GM19023 (cell line): ENCODE results near the gene ERI2.
"Not testable (repeated sequence)": the region's sequence is repeated elsewhere in the genome, so short reads cannot be mapped to it uniquely, and the experiment has no call there.

Experiments used
- ATAC-seq: cut with Tn5 transposase; IDR thresholded peaks from one replicate; pipeline ENCODE4 v1.9.1; 2021; ENCODE audit warnings: mild to moderate bottlenecking, moderate library complexity; ENCODE audit not compliant: unreplicated experiment

Gene ERI2

GRCh38 chr16:20821682-20822081, 15.4 kb upstream of the ERI2 start:
- ATAC-seq, result no peak

GRCh38 chr16:20818929-20819585, 12.8 kb upstream of the ERI2 start:
- ATAC-seq, result no peak

- no peak for ATAC-seq
These were observed 8.5 kb upstream of the ERI2 start for GRCh38 chr16:20814784-20815183.

GRCh38 chr16:20812510-20812909, 6.2 kb upstream of the ERI2 start:
- ATAC-seq, result no peak

- no peak for ATAC-seq
These were observed 5.7 kb upstream of the ERI2 start for GRCh38 chr16:20811889-20812439.

DNA sequence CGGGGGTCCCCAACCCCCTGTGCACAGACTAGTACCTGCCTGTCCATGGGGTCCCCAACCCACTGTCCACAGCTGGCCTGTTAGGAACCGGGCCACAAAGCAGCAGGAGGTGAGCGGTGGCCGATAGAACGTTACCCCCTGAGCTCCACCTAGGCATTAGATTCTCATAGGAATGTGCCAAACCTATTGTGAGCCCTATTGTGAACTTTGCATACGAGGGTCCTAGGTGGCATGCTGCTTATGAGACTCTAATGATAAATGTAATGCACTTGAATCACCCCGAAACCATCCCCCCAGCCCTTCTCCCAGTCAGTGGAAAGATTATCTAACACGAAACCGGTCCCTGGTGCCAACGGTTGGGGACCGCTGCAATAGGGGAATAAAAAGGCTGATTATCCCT, 1.6 kb upstream of the ERI2 start:
- no peak for ATAC-seq

DNA sequence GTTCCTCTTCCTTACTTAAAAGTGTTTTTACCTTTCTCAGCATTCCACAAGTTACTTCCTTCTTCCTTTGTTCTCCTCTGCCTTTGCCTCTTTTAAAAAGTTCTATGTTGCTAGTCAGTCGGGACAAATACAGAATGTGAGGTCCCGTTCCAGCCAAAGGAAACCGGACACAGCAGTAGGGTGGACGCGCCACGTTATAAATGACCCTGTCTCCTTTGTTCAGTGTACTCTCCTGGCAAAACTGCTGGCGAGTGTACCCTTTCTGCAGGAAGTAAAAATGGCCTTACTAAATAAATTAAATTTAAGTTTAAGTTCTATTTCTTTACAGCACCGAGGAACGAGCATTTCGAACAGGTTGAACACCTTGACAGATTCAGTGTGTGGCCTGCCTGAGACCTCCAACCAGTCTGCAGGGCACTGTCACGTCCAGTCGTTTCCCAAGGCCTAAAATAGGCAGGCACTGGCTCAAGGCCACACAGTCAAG, 546 bp downstream of the ERI2 start:
- not testable (repeated sequence) for ATAC-seq

DNA sequence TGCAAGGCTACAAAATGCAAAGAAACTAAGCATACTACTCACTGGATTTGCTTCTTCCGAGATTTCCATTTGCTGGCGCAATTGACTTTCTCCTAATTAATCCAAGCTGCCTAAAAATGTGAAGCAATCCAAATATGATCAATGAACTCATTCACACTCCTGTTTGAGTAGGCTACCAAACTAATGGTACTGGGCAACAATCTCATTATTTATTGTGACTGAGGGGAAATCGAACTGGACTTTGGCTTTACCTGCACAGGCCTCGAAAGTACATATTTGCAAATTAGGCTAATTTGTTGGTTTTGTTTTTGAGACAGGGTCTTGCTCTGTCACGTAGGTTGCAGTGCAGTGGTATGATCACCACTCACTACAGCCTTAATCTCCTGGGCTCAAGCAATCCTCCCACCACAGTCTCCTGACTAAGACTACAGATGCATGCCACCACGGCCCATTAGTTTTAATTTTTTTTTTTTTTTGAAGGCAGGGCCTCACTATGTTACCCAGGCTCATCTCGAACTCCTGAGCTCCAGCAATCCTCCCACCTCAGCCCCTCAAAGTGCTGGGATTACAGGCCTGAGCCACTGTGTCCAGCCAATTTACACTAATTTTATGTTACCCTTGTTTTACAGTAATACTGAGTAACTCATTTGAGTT, 2.6 kb downstream of the ERI2 start:
- ATAC-seq, result no peak

DNA sequence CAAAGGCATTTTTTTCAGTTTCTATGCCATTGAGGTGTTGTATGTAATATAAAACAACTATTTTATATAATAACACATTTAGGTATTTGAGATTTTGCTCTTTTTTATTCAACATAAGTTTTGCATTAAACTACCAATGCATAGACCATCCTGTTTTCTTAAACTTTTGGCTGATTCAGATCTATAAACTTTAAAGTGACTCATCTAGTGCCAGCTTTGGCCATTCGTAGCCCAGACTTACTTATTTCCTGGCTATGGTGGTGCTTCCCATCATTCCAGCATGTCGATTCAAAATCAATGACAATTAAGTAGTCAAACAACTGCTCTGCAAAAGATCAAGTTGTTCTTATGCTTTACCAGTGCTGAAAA, 3.1 kb downstream of the ERI2 start:
- no peak for ATAC-seq

- ATAC-seq, result no peak
These were observed 5.0 kb downstream of the ERI2 start for GRCh38 chr16:20801278-20801677.

DNA sequence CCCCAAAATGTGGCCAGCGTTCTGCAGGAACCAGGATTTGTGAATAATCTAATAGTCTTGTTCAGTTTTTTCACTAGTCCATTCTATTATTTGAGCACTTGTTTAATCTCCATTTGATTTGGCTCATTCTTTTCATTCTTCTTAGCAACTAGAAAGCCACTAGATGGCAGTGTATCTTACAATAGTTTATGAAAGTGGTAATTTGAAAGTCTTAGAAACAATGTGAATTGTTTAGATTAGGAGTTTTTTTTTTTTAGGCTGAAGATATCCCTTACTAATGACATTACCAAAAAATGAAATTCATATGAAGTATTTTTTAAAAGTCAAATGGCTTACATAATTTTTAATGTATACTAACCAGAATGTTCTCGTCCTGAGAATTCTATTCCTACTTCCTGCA, 6.7 kb downstream of the ERI2 start:
- ATAC-seq, result no peak

GRCh38 chr16:20798364-20798763, 7.9 kb downstream of the ERI2 start:
- no peak for ATAC-seq

DNA sequence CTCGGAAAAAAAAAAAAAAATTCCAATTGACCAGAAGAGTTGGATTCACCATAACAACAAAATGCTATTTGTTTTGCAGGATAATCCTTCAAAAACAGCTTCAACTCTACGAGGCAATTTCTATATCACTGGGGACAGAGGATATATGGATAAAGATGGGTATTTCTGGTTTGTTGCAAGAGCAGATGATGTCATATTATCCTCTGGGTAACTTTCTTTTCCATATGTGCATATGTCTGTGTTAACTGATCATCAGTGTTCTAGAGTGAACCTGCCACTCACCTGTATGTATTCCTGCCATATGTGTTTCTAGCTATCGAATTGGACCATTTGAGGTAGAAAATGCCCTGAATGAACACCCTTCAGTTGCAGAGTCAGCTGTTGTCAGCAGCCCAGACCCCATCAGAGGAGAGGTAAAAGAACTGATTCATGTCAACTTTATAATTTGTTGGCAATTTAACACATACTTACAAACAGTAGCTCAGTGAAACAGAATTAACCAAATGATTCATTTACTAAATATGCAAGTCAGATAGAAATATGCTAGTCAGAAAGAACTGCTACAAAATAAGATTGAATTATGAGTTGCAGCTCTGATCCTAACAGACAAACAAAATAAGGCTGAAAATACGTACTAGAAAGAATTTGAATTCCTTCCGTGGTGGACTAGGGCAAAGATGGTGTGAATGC, 14.2 kb downstream of the ERI2 start:
- no peak for ATAC-seq

DNA sequence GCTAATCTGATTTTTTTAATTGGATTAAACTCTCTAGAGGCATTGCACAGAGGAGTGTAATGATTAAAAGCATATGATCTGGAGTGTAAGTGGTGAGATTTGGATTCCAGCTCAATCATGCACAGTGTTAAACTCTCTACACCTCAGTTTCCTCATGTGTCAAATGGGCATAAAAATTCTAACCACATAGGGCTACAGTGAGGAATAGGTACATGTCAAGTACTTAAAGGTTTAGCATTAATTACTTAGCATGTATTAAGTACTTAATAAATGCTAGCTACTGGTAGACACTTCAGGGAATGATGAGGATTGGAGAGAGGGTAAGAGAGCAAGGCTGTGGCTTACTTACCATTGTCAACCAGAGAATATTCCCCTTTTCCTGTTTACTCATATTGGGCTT, 17.1 kb downstream of the ERI2 start:
- ATAC-seq, result no peak

- no peak for ATAC-seq
These were observed 22.1 kb downstream of the ERI2 start for GRCh38 chr16:20784204-20784603.

GRCh38 chr16:20782470-20782869, 23.8 kb downstream of the ERI2 start:
- no peak for ATAC-seq

- ATAC-seq, result no peak
These were observed 24.6 kb downstream of the ERI2 start for GRCh38 chr16:20781697-20782096.

DNA sequence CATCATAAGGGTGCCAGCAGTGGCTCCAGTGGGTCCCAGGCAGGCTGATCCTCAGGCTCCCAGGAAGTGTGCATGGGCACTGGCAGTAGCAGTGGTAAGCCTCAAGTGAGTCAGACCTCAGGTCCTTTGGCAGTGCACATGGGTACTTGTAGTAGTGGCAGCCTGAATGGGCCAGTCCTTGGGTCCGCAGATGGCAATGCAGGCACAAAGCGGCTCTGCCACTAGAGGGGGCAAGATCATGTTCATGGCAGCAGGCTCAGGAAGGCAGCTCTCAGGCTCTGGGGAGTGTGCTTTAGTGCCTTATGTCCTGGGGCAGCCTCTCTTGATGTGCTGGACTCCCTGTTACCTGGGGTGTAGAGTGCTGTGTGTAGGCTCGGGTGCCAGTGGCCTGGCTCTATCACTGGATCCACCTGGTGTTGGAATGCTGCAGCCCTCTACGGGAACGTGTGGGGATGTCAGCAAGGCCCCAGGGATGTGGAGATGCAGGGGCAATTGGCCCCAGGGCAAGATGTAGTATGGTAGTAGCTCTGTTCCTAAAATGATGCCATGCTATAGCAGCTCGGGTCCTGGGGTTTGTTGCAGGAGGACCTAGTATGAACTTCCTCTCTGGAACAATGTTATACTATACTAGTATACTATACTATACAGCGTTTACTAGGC, 31.4 kb downstream of the ERI2 start:
- no peak for ATAC-seq

DNA sequence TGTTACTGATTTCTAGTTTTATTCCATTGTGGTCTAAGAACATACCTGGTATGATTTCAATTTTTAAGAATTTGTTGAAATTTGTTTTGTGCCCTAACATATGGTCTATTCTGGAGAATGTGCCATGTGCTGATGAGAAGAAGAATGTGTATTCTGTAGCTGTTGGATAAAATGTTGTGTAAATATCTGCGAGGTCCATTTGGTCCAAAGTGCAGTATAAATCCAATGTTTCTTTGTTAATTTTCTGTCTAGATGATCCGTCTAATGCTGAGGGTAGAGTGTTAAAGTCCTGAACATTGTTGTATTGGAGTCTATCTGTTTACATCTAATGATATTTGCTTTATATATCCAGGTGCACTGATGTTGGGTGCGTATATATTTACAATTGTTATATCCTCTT, 32.6 kb downstream of the ERI2 start:
- no peak for ATAC-seq

DNA sequence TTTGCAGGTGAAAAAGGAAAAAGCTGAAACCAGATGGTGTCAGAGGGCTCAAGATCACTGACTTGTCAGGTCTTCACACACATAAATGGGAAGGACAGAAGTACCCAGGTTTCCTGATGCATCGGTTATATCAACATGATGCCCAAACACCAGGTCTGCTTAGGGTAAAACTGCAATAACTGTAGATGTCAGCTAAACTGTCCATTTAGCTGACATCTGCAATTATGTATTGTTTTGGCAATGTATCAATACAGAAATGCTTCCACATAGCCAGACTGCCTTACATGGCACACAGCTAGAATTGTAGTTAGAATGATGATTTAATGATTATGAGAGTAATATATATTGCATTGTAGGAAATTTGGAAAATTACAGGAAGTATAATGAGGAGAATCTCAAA, 37.5 kb downstream of the ERI2 start:
- no peak for ATAC-seq

- no peak for ATAC-seq
These were observed 38.2 kb downstream of the ERI2 start for GRCh38 chr16:20768121-20768520.
